ENCODE measurements around the gene ANO4.
A peak's percentile ranks its signal among the peaks of the same experiment; 100 is the strongest.

ANO4 gene

GRCh38 chr12:100755186-100755585, 39.4 kb upstream of the ANO4 start:
- Histone ChIP-seq H3K27me3 (ENCODE audit: insufficient read depth, poor library complexity, severe bottlenecking) (no peaks in the 10 kb centered on the region), H3K9me3 (ENCODE audit: severe bottlenecking) (no peaks in the 10 kb centered on the region), H3K4me3 (ENCODE audit: severe bottlenecking) (no peak overlapping the region), H3K36me3 (ENCODE audit: low read depth) (no peaks in the 10 kb centered on the region), H3K27ac (ENCODE audit: poor library complexity, severe bottlenecking) (peak overlapping the region; percentile 87), H3K4me1 (ENCODE audit: insufficient read depth, poor library complexity, severe bottlenecking) (peaks cover 12% of the 10 kb centered on the region)
- TF ChIP-seq, protein P1, sequence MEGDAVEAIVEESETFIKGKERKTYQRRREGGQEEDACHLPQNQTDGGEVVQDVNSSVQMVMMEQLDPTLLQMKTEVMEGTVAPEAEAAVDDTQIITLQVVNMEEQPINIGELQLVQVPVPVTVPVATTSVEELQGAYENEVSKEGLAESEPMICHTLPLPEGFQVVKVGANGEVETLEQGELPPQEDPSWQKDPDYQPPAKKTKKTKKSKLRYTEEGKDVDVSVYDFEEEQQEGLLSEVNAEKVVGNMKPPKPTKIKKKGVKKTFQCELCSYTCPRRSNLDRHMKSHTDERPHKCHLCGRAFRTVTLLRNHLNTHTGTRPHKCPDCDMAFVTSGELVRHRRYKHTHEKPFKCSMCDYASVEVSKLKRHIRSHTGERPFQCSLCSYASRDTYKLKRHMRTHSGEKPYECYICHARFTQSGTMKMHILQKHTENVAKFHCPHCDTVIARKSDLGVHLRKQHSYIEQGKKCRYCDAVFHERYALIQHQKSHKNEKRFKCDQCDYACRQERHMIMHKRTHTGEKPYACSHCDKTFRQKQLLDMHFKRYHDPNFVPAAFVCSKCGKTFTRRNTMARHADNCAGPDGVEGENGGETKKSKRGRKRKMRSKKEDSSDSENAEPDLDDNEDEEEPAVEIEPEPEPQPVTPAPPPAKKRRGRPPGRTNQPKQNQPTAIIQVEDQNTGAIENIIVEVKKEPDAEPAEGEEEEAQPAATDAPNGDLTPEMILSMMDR (IDR thresholded peaks at IDR 0.05; ENCODE audit: poor library complexity, severe bottlenecking) = no peak
- DNase-seq (ENCODE audit: low spot score) (no peak), ATAC-seq (ENCODE audit: low read depth) (peak; percentile 52; the same call in 1 of the 3 replicates)

- no peak overlapping the region for H3K27ac ChIP-seq (ENCODE audit: poor library complexity, severe bottlenecking)
- H3K9me3 ChIP-seq (ENCODE audit: severe bottlenecking) = no peaks in the 10 kb centered on the region
- peaks cover 12% of the 10 kb centered on the region for H3K4me1 ChIP-seq (ENCODE audit: insufficient read depth, poor library complexity, severe bottlenecking)
- TF ChIP-seq, protein P1 (IDR thresholded peaks at IDR 0.05; ENCODE audit: poor library complexity, severe bottlenecking) = no peak
- no peak overlapping the region for H3K4me3 ChIP-seq (ENCODE audit: severe bottlenecking)
- ATAC-seq (ENCODE audit: low read depth) = no peak
- no peaks in the 10 kb centered on the region for H3K27me3 ChIP-seq (ENCODE audit: insufficient read depth, poor library complexity, severe bottlenecking)
- no peak for DNase-seq (ENCODE audit: low spot score)
- no peaks in the 10 kb centered on the region for H3K36me3 ChIP-seq (ENCODE audit: low read depth)
These were observed 36.5 kb upstream of the ANO4 start for GRCh38 chr12:100758083-100758482.

DNA sequence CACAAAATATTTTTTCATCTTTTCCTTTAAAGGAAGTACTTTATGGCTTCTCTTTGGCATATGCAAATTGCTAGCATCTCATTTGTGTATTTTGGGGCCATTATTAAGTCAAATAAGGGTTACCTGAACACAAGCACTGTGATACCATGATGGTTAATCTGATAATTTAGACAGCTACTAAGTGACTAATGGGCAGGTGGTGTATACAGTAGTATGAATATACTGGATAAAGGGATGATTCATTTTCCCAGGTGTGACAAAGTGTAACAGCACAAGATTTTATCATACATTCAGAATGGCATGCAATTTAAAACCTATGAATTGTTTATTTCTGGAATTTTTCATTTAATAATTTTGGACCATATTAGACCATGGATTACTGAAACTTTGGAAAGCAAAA, 27.2 kb upstream of the ANO4 start:
- no peaks in the 10 kb centered on the region for H3K36me3 ChIP-seq (ENCODE audit: low read depth)
- ATAC-seq (ENCODE audit: low read depth) (no peak), DNase-seq (ENCODE audit: low spot score) (no peak)
- H3K9me3 ChIP-seq (ENCODE audit: severe bottlenecking) = no peaks in the 10 kb centered on the region
- H3K27ac ChIP-seq (ENCODE audit: poor library complexity, severe bottlenecking) = no peak overlapping the region
- no peak overlapping the region for H3K4me3 ChIP-seq (ENCODE audit: severe bottlenecking)
- no peaks in the 10 kb centered on the region for H3K27me3 ChIP-seq (ENCODE audit: insufficient read depth, poor library complexity, severe bottlenecking)
- no peaks in the 10 kb centered on the region for H3K4me1 ChIP-seq (ENCODE audit: insufficient read depth, poor library complexity, severe bottlenecking)
- TF ChIP-seq, protein P1 (IDR thresholded peaks at IDR 0.05; ENCODE audit: poor library complexity, severe bottlenecking) = no peak

- Histone ChIP-seq H3K4me1 (ENCODE audit: insufficient read depth, poor library complexity, severe bottlenecking) (no peaks in the 10 kb centered on the region), H3K4me3 (ENCODE audit: severe bottlenecking) (no peak overlapping the region), H3K36me3 (ENCODE audit: low read depth) (no peaks in the 10 kb centered on the region), H3K27ac (ENCODE audit: poor library complexity, severe bottlenecking) (no peak overlapping the region), H3K27me3 (ENCODE audit: insufficient read depth, poor library complexity, severe bottlenecking) (no peaks in the 10 kb centered on the region), H3K9me3 (ENCODE audit: severe bottlenecking) (no peaks in the 10 kb centered on the region)
- no peak for DNase-seq (ENCODE audit: low spot score)
- TF ChIP-seq, protein P1 (IDR thresholded peaks at IDR 0.05; ENCODE audit: poor library complexity, severe bottlenecking) = no peak
- ATAC-seq (ENCODE audit: low read depth) = no peak
These were observed 26.6 kb upstream of the ANO4 start for GRCh38 chr12:100767950-100768349.

DNA sequence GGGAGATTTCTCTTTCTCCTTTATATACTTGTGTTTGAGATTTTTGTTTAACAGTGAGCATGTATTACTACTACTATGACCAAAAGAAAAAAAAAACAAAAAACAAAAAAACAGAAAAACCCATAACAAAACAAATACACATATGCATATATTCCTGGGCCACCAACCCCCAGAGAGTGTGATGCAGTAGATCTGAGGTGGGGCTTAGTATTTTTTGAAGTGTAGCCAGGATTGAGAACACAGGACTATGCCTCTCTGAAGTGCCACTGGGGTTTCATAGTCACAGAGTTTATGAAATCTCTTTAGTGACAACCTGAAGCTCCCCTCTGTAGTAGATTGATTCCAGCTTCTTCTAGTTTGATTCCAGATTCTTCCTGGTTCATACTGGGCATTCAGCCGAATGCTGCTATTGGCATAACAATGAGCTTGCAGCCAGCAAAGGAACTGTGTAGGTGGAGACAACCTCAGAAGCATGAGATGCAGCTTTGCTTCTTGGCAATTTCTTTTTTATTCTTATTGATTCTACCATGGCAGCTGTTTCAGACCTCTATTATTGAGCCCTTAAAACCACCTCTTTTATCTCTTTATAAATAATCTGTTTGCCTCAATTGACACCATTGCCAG, 15.5 kb upstream of the ANO4 start:
- no peak overlapping the region for H3K4me3 ChIP-seq (ENCODE audit: severe bottlenecking)
- TF ChIP-seq, protein P1 (IDR thresholded peaks at IDR 0.05; ENCODE audit: poor library complexity, severe bottlenecking) = no peak
- H3K4me1 ChIP-seq (ENCODE audit: insufficient read depth, poor library complexity, severe bottlenecking) = no peaks in the 10 kb centered on the region
- no peak for ATAC-seq (ENCODE audit: low read depth)
- no peaks in the 10 kb centered on the region for H3K27me3 ChIP-seq (ENCODE audit: insufficient read depth, poor library complexity, severe bottlenecking)
- H3K27ac ChIP-seq (ENCODE audit: poor library complexity, severe bottlenecking) = no peak overlapping the region
- no peak for DNase-seq (ENCODE audit: low spot score)
- no peaks in the 10 kb centered on the region for H3K36me3 ChIP-seq (ENCODE audit: low read depth)
- no peaks in the 10 kb centered on the region for H3K9me3 ChIP-seq (ENCODE audit: severe bottlenecking)

Measured in RWPE2 (cell line).